MCF 10A (cell line): ENCODE measurements around the gene LACTB. TPM values are rescaled to one million over a fixed set of nuclear protein-coding genes. Genes with fewer than 3 reads are reported as not detected.
A peak's percentile ranks its signal among the peaks of the same experiment; 100 is the strongest.

Experiments used
- BruUV-seq: library from RNA; stranded (reverse); fragments of 400-500 nt; replicated peaks from 2 replicates; lab custom pipeline; 2021; lab: Mats Ljungman, UMichigan
- CTCF ChIA-PET: fragments of 300-600 bp; sonication (Branson Sonifier 250); formaldehyde crosslinking; extraction: SDS; loops from one replicate; lab custom pipeline; 2021; ENCODE audit warnings: antibody characterized with exemption, inconsistent platforms; lab: Yijun Ruan, JAX
- POLR2A ChIA-PET: fragments of 300-600, 350-650 bp; sonication (Branson Sonifier 250); formaldehyde crosslinking; extraction: SDS; loops from one replicate; lab custom pipeline; 2020; ENCODE audit warnings: antibody characterized with exemption, inconsistent platforms; lab: Yijun Ruan, JAX
- DNase-seq: peaks from one replicate; pipeline ENCODE4 v3.0.0-alpha.2; 2018; ENCODE audit not compliant: unreplicated experiment
- H3K27ac Mint-ChIP-seq: one replicate; pipeline ENCODE4 v1.8.0; 2022; ENCODE audit warnings: mild to moderate bottlenecking, low read depth, mixed read lengths; ENCODE audit not compliant: unreplicated experiment
- H3K27me3 Mint-ChIP-seq: one replicate; pipeline ENCODE4 v1.8.0; 2022; ENCODE audit warnings: mixed read lengths; ENCODE audit not compliant: insufficient read depth, unreplicated experiment
- H3K36me3 Mint-ChIP-seq: one replicate; pipeline ENCODE4 v1.8.0; 2022; ENCODE audit warnings: mild to moderate bottlenecking, moderate library complexity, mixed read lengths; ENCODE audit not compliant: insufficient read depth, unreplicated experiment
- H3K4me1 Mint-ChIP-seq: one replicate; pipeline ENCODE4 v1.8.0; 2022; ENCODE audit warnings: mixed read lengths; ENCODE audit not compliant: insufficient read depth, unreplicated experiment
- H3K4me3 Mint-ChIP-seq: one replicate; pipeline ENCODE4 v1.8.0; 2022; ENCODE audit warnings: mild to moderate bottlenecking, moderate library complexity, mixed read lengths; ENCODE audit not compliant: unreplicated experiment
- H3K9me3 Mint-ChIP-seq: one replicate; pipeline ENCODE4 v1.8.0; 2022; ENCODE audit warnings: mixed read lengths; ENCODE audit not compliant: unreplicated experiment
- CTCF ChIP-seq: fragments of 200-600 bp; IDR thresholded peaks from one replicate; pipeline ENCODE4 v1.8.0; 2022; ENCODE audit warnings: antibody characterized with exemption, mild to moderate bottlenecking; ENCODE audit not compliant: unreplicated experiment
- intact Hi-C: fragments of 100-400 bp; cut with micrococcal nuclease; formaldehyde crosslinking; loops from 2 replicates; pipeline ENCODE4 v1.14.1; 2022
- total RNA-seq: library from RNA; stranded (reverse); gene quantifications from 2 replicates; pipeline ENCODE4 v1.2.3, GENCODE V29; 2022

Gene LACTB
- total RNA-seq, 1 experiment from 2014 or later, result 9.9 TPM

DNA sequence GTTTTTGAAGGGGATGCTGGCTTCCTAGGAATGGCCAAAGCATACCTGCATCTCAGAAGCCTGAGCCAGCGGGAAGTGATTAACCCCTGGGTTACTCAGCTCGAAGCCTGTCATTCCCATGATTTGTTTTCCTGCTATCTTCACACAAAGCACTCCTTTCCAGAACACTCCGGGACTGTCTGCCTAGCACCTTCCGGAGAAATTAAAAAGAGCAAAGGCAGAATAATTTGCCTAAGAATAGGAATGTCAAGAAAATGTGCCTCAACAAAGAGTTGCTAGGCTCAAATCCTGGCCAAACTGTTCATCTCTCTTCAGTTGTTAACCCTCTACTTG, 45.0 kb upstream of the LACTB start:
- Mint-ChIP-seq H3K4me3 (no peak overlapping the region), H3K36me3 (peaks cover 5% of the 10 kb centered on the region), H3K27me3 (no peaks in the 10 kb centered on the region), H3K27ac (no peak overlapping the region), H3K4me1 (peaks cover 7% of the 10 kb centered on the region), H3K9me3 (no peaks in the 10 kb centered on the region)
- CTCF ChIA-PET, result interaction anchor here (2.4 kb wide), 1 partner anchor 30 kb away, joined by 11 read pairs; no protein-coding TSS in a partner anchor
- intact Hi-C loops, result no loop called here
- no TSS peak for BruUV-seq
- DNase-seq, result no peak
- POLR2A ChIA-PET, result interaction anchor here (0.6 to 1.4 kb wide), 6 partner anchors 13 to 144 kb away, joined by 3 to 4 read pairs (median 3); no protein-coding TSS in a partner anchor
- TF ChIP-seq CTCF, result no peak

DNA sequence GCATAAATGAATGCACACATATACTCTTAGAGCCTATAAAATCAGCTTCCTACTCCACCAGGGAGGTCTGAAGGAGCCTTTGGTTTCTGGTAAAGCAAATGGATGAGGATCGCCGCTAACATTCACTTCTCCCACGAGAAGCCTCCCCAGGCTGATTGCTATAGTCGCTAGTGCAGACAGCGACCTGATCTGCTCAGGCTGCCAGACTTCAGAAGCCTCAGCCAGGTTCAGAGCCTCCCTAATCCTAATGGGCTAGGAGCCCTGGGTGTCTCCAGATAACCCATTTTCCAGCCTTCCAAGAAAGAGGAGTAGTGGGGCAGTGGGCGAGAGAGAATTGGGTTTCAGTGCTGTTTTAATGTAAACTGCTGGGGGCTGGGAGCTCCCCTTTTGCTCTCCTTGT, 43.7 kb upstream of the LACTB start:
- intact Hi-C loops, result no loop called here
- Mint-ChIP-seq H3K4me3 (no peak overlapping the region), H3K27ac (no peak overlapping the region), H3K27me3 (no peaks in the 10 kb centered on the region), H3K4me1 (peaks cover 7% of the 10 kb centered on the region), H3K36me3 (no peaks in the 10 kb centered on the region), H3K9me3 (no peaks in the 10 kb centered on the region)
- no peak for TF ChIP-seq CTCF
- ChIA-PET POLR2A (interaction anchor here (0.9 to 1.4 kb wide), 2 partner anchors 14 to 30 kb away, joined by 3 to 4 read pairs; no protein-coding TSS in a partner anchor), CTCF (interaction anchor here (0.6 to 1.1 kb wide), 3 partner anchors 16 to 687 kb away, joined by 3 read pairs; no protein-coding TSS in a partner anchor)
- no TSS peak for BruUV-seq
- no peak for DNase-seq

DNA sequence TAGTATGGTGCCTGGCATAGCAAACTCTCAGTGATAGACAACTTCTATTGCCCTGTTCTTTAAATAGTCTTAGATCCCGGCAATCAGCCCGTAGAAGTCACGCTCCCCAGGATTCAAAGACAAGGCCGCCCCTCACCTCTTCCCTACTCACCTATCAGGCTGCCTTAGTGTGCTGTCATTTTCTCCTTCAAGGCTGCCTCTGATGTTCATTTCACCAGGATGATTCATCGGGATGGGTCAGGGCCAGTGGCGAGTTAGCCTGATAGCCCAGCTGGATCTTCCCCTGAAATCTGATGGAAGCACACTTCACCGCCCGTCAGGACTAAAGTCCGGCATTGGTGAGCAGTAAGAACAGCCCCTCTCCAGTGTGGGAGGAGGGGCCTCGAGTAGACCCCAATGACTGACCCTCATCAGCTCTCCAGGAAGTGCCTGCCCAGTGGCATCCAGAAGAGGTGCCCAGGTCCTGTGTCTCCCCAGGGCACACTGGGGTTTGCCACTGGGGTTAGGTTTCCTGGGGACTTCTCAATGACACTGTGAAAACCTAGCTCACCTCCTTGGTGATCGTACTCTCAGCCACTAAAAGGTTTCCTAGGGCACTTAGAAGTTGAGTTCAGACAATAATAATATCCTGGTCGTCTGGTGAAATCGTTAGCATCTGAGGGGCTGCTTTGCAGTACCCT, 41.6 kb upstream of the LACTB start:
- peaks cover 7% of the 10 kb centered on the region for H3K4me1 Mint-ChIP-seq
- ChIA-PET CTCF (interaction anchor here (0.6 to 2.2 kb wide), 4 partner anchors 14 to 298 kb away, joined by 3 to 12 read pairs (median 5); no protein-coding TSS in a partner anchor), POLR2A (interaction anchor here (0.6 to 2.6 kb wide), 4 partner anchors 9 to 35 kb away, joined by 3 to 14 read pairs (median 4); no protein-coding TSS in a partner anchor)
- no peak for TF ChIP-seq CTCF
- no TSS peak for BruUV-seq
- H3K27me3 Mint-ChIP-seq, result no peaks in the 10 kb centered on the region
- H3K9me3 Mint-ChIP-seq, result no peaks in the 10 kb centered on the region
- H3K36me3 Mint-ChIP-seq, result no peaks in the 10 kb centered on the region
- intact Hi-C loops, result no loop called here
- peak; percentile 26 for DNase-seq
- no peak overlapping the region for H3K27ac Mint-ChIP-seq
- no peak overlapping the region for H3K4me3 Mint-ChIP-seq

DNA sequence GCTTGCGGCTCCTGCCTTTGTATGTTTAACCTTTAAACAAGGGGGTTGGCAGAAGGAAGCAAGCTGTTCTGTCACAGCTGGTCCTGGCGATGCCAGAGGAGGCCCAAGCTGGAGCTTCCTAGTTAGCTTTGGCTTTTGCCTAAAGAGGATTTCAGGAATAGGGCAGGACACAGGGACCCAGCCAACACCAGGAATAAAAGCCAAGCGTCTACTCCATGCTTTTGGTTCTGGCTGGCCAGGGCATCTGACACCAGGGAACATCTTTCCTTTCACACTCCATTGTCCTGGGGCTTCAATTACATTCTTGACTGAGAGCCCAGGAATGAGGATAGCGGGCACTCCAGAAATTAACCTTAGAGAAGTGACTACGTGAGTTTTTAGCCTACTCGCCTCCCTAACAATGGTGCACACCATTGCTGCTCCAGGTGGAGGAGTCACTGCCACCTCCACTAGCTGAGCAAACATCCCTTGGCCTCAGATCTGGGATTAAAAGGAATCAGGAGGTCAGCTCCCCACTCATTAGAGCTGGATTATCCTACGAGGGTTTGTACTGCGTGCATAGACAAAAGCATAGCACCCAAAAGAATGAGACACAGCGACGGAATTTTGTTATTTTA, 40.9 kb upstream of the LACTB start:
- ChIA-PET CTCF (interaction anchor here (0.5 to 2.2 kb wide), 6 partner anchors 13 to 299 kb away, joined by 3 to 12 read pairs (median 4); no protein-coding TSS in a partner anchor), POLR2A (interaction anchor here (0.6 to 2.6 kb wide), 4 partner anchors 10 to 36 kb away, joined by 3 to 14 read pairs (median 4); no protein-coding TSS in a partner anchor)
- H3K4me1 Mint-ChIP-seq, result peaks cover 7% of the 10 kb centered on the region
- no peaks in the 10 kb centered on the region for H3K9me3 Mint-ChIP-seq
- no TSS peak for BruUV-seq
- intact Hi-C loops, result no loop called here
- no peak overlapping the region for H3K27ac Mint-ChIP-seq
- DNase-seq, result no peak
- H3K27me3 Mint-ChIP-seq, result no peaks in the 10 kb centered on the region
- H3K36me3 Mint-ChIP-seq, result no peaks in the 10 kb centered on the region
- TF ChIP-seq CTCF, result no peak
- no peak overlapping the region for H3K4me3 Mint-ChIP-seq
